Measurements from ENCODE around the gene MMP2. TPM values are rescaled to one million over a fixed set of nuclear protein-coding genes. Genes with fewer than 3 reads are reported as not detected.

MMP2 gene
- total and polyA plus RNA-seq, 2 of the 8 experiments (the other 6 are each of a cell fraction or from before 2014, with no cell fraction given): 33.6 to 58.2 TPM

GRCh38 chr16:55467898-55468297 lies 11.1 kb upstream of the MMP2 start:
- Histone ChIP-seq H4K5ac (ENCODE audit: insufficient read length, low read depth, low read length) (no peak overlapping the region), H3K27me3 (replicated peaks in 1 of 4; ENCODE audit: control insufficient read depth in 3 of 4, extremely low read depth in 1 of 4, insufficient read depth in 3 of 4, low read length in 3 of 4) (peaks cover 0 to 1% (median 0%) of the 10 kb centered on the region in 4 experiments; a peak in 5 of 7 replicates), H3K23me2 (ENCODE audit: low read depth, low read length) (no peaks in the 10 kb centered on the region), H2BK5ac (ENCODE audit: low read depth, low read length) (no peak overlapping the region), H3K4ac (replicated peaks; ENCODE audit: insufficient read length, low read depth, low read length) (no peak overlapping the region), H3K4me1 (replicated peaks in 1 of 4; ENCODE audit: control insufficient read depth in 3 of 4, insufficient read depth in 4 of 4, low read length in 3 of 4) (peaks cover 0 to 4% (median 0%) of the 10 kb centered on the region in 4 experiments; a peak in 4 of 7 replicates), H3K79me2 (ENCODE audit: control insufficient read depth in 1 of 2, insufficient read depth in 2 of 2, low read length in 2 of 2) (no peaks in the 10 kb centered on the region), H3K4me2 (ENCODE audit: insufficient read depth in 1 of 2, low read depth in 2 of 2, low read length in 2 of 2) (no peak overlapping the region), H3K27ac (ENCODE audit: low read depth, low read length) (no peak overlapping the region), H2BK12ac (ENCODE audit: low read depth, low read length) (no peak overlapping the region), H3K14ac (ENCODE audit: insufficient read length) (no peak overlapping the region), H3K79me1 (ENCODE audit: low read depth, low read length) (no peaks in the 10 kb centered on the region), H3K18ac (ENCODE audit: extremely low read depth, low read length) (no peak overlapping the region), H4K91ac (replicated peaks; ENCODE audit: insufficient read length, low read length) (no peak overlapping the region), H3K9ac (replicated peaks in 1 of 4; ENCODE audit: extremely low read depth in 1 of 4, low read depth in 3 of 4, low read length in 3 of 4) (no peak overlapping the region), H3K36me3 (ENCODE audit: control insufficient read depth in 2 of 4, insufficient read depth in 4 of 4, low read length in 3 of 4) (no peaks in the 10 kb centered on the region), H2BK15ac (ENCODE audit: low read length) (no peak overlapping the region), H3K9me3 (ENCODE audit: insufficient read depth in 2 of 2, low read depth in 1 of 2, low read length in 1 of 2) (no peaks in the 10 kb centered on the region), H2AK5ac (ENCODE audit: low read depth, low read length) (no peak overlapping the region), H3K56ac (replicated peaks; ENCODE audit: insufficient read length, low read depth, low read length) (no peak overlapping the region), H2BK120ac (replicated peaks; ENCODE audit: low read depth, low read length) (no peak overlapping the region), H2AFZ (ENCODE audit: low read length) (no peak overlapping the region), H4K8ac (ENCODE audit: extremely low read depth, insufficient read depth, low read length) (no peak overlapping the region), H2BK20ac (ENCODE audit: low read length) (no peak overlapping the region), H3K23ac (ENCODE audit: insufficient read length) (no peak overlapping the region), H3K4me3 (ENCODE audit: extremely low read depth in 1 of 4, insufficient read depth in 2 of 4, low read depth in 3 of 4, low read length in 4 of 4) (no peak overlapping the region), H4K20me1 (replicated peaks in 1 of 2; ENCODE audit: control insufficient read depth in 1 of 2, insufficient read depth in 2 of 2, low read length in 2 of 2) (no peaks in the 10 kb centered on the region)
- DNase-seq (ENCODE audit: low read depth in 1 of 2, low spot score in 2 of 2): no peak
- FAIRE-seq: no peak
- ChIA-PET CTCF (ENCODE audit: partially characterized antibody) (interaction anchor here (0.8 to 19.1 kb wide), 7 partner anchors 12 to 238 kb away, joined by 3 to 446 read pairs (median 3); partner anchors contain the start of genes MMP2 and SLC6A2), POLR2A (ENCODE audit: partially characterized antibody) (no interaction called here)
- WGBS, 2 experiments (ENCODE audit: extremely low coverage in 1 of 2, insufficient coverage in 1 of 2, insufficient read length in 1 of 2, insufficient replicate concordance in 2 of 2, low coverage in 1 of 2, low lambda C conversion rate in 2 of 2, missing lambda C conversion rate in 1 of 2): 75% methylated on average over 3 of the region's 3 CpGs; no CpG with 5 or more reads in 1 of the 2 experiments
- TF ChIP-seq TEAD4 (IDR thresholded peaks at IDR 0.05; ENCODE audit: low read depth, low read length): peak; percentile 35; the same call in 1 of the 2 replicates
- no peak for TF ChIP-seq SIN3A (conservative IDR thresholded peaks at IDR 0.05 in 1 of 2, IDR thresholded peaks at IDR 0.05 in 1 of 2; ENCODE audit: low read depth in 1 of 2, low read length in 2 of 2)
